ENCODE measurements around the gene PTEN.
"Not testable (repeated sequence)": the region's sequence is repeated elsewhere in the genome, so short reads cannot be mapped to it uniquely, and the experiment has no call there.

PTEN gene

GRCh38 chr10:87849001-87849400, 14.4 kb upstream of the PTEN start:
- no peak for DNase-seq
- no peak for TF ChIP-seq CTCF (IDR thresholded peaks at IDR 0.05)
- H3K9me3 Mint-ChIP-seq: no peaks in the 10 kb centered on the region
- H3K27me3 Mint-ChIP-seq (ENCODE audit: low read depth, poor library complexity): no peaks in the 10 kb centered on the region
- H3K36me3 Mint-ChIP-seq (ENCODE audit: low read depth): no peaks in the 10 kb centered on the region
- H3K27ac Mint-ChIP-seq: no peak overlapping the region
- no peaks in the 10 kb centered on the region for H3K4me1 Mint-ChIP-seq
- H3K4me3 Mint-ChIP-seq: no peak overlapping the region

- no peaks in the 10 kb centered on the region for H3K36me3 Mint-ChIP-seq (ENCODE audit: low read depth)
- no peaks in the 10 kb centered on the region for H3K27me3 Mint-ChIP-seq (ENCODE audit: low read depth, poor library complexity)
- DNase-seq: peak; percentile 25
- H3K9me3 Mint-ChIP-seq: peaks cover 3% of the 10 kb centered on the region
- no peaks in the 10 kb centered on the region for H3K4me1 Mint-ChIP-seq
- H3K27ac Mint-ChIP-seq: no peak overlapping the region
- no peak overlapping the region for H3K4me3 Mint-ChIP-seq
- TF ChIP-seq CTCF (IDR thresholded peaks at IDR 0.05): peak; percentile 52
Measured at GRCh38 chr10:87850742-87851205, 12.7 kb upstream of the PTEN start.

- H3K4me1 Mint-ChIP-seq: no peaks in the 10 kb centered on the region
- no peak overlapping the region for H3K27ac Mint-ChIP-seq
- H3K36me3 Mint-ChIP-seq (ENCODE audit: low read depth): no peaks in the 10 kb centered on the region
- no peak for DNase-seq
- no peak overlapping the region for H3K4me3 Mint-ChIP-seq
- no peak for TF ChIP-seq CTCF (IDR thresholded peaks at IDR 0.05)
- H3K9me3 Mint-ChIP-seq: peaks cover 3% of the 10 kb centered on the region
- no peaks in the 10 kb centered on the region for H3K27me3 Mint-ChIP-seq (ENCODE audit: low read depth, poor library complexity)
Measured at GRCh38 chr10:87852089-87852488, 11.3 kb upstream of the PTEN start.

- H3K9me3 Mint-ChIP-seq; H3K27ac Mint-ChIP-seq; H3K4me3 Mint-ChIP-seq; H3K36me3 Mint-ChIP-seq (ENCODE audit: low read depth); H3K27me3 Mint-ChIP-seq (ENCODE audit: low read depth, poor library complexity); H3K4me1 Mint-ChIP-seq; DNase-seq: not testable (repeated sequence)
Measured at GRCh38 chr10:87855247-87855646, 8.2 kb upstream of the PTEN start.

GRCh38 chr10:87855665-87856064, 7.8 kb upstream of the PTEN start:
- H3K9me3 Mint-ChIP-seq; H3K4me1 Mint-ChIP-seq; H3K4me3 Mint-ChIP-seq; H3K36me3 Mint-ChIP-seq (ENCODE audit: low read depth); H3K27ac Mint-ChIP-seq; DNase-seq; H3K27me3 Mint-ChIP-seq (ENCODE audit: low read depth, poor library complexity): not testable (repeated sequence)

- no peak overlapping the region for H3K27ac Mint-ChIP-seq
Measured at GRCh38 chr10:87860156-87860795, 3.1 kb upstream of the PTEN start.

More at GRCh38 chr10:87860156-87860795, 3.1 kb upstream of the PTEN start:
- Mint-ChIP-seq H3K27me3 (ENCODE audit: low read depth, poor library complexity) (peaks cover 3% of the 10 kb centered on the region), H3K9me3 (peaks cover 3% of the 10 kb centered on the region), H3K36me3 (ENCODE audit: low read depth) (no peaks in the 10 kb centered on the region), H3K4me3 (peak overlapping the region; percentile 16), H3K4me1 (peaks cover 21% of the 10 kb centered on the region)
- no peak for TF ChIP-seq CTCF (IDR thresholded peaks at IDR 0.05)
- DNase-seq: no peak

All from nephron progenitor cell (in vitro differentiated cells).